ENCODE measurements around the gene XCL2. TPM values are rescaled to one million over a fixed set of nuclear protein-coding genes. Genes with fewer than 3 reads are reported as not detected.

XCL2 gene
- total and polyA plus RNA-seq, 10 of the 15 experiments (the other 5 are each of a cell fraction or from before 2014, with no cell fraction given): 0.50 to 299 (median 4.8) TPM

DNA sequence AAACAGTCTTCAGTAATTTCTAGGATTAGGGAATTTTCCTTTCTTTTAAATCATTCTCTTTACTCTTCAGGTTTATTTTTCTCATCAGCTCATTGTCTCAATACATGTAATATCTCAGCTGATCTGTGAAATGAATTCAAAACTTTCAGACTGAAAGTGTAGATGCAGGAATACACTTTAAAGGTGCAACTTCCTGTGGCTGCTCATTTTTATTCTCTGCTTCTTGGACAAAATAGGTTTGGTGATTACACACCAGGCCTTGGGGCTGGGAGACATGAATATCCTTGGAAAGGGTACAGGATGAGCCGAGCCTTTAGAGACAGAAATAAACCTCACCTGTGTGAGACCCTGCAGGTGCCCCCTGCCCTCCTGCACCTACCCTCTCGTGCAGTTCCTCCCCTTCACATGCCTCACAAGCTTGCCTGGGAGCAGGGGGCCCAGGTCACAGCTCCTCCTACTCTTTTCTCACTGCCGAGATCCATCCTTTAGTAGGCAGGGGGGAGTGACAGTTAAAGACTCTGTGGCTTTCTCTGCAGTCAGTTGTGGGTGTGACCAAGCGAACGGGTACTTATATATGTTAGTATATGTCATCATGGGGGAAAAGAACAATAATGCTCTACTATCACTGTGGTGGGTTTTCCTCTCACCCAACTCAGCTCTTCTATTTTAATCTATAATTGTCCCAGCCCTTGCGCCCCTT lies 23.6 kb downstream of the XCL2 start (continued):
- TF ChIP-seq ELK1 (IDR thresholded peaks at IDR 0.05; ENCODE audit: low read depth, low read length) (no peak), BHLHE40 (IDR thresholded peaks at IDR 0.05; ENCODE audit: borderline replicate concordance in 1 of 2, low read depth in 2 of 2, low read length in 1 of 2) (peak; percentile 72 to 91; a peak in 3 of 4 replicates), SIN3A (IDR thresholded peaks at IDR 0.05; ENCODE audit: low read depth, low read length) (peak; percentile 64; the same call in 1 of the 2 replicates), ZBTB40 (IDR thresholded peaks at IDR 0.05; ENCODE audit: borderline replicate concordance) (0 out of 2 replicates have a peak, but pooled peaks have one; percentile 4), CHD1 (IDR thresholded peaks at IDR 0.05; ENCODE audit: low read depth, low read length) (no peak), POU2F2 (IDR thresholded peaks at IDR 0.05; ENCODE audit: borderline replicate concordance, low read depth, low read length) (no peak), HDAC2 (IDR thresholded peaks at IDR 0.05) (no peak), NR2F1 (conservative IDR thresholded peaks at IDR 0.05) (peak; percentile 89), MEF2B (IDR thresholded peaks at IDR 0.05; ENCODE audit: partially characterized antibody, poor library complexity, severe bottlenecking) (peak; percentile 73)
